SU-DHL-6 (cell line): ENCODE data around the gene CRTC2.
"Not testable (repeated sequence)": the region's sequence is repeated elsewhere in the genome, so short reads cannot be mapped to it uniquely, and the experiment has no call there.

Source experiments
- H2AFZ ChIP-seq: fragments of 200-600 bp; sonication (generic); 2 replicates; pipeline ENCODE4 v1.6.1; 2014; ENCODE audit warnings: low read depth, mild to moderate bottlenecking, moderate library complexity, mixed read lengths, antibody characterized with exemption, low read length; ENCODE audit not compliant: severe bottlenecking
- H3F3A ChIP-seq: fragments of 200-600 bp; shearing (Covaris generic); 2 replicates; pipeline ENCODE4 v1.6.0; 2016; ENCODE audit warnings: antibody characterized with exemption, mild to moderate bottlenecking; ENCODE audit not compliant: insufficient read depth
- H3K27ac ChIP-seq: fragments of 200-600 bp; sonication (generic); 2 replicates; pipeline ENCODE4 v1.5.1; 2016; ENCODE audit warnings: low read depth, mild to moderate bottlenecking, low read length, moderate library complexity, mixed read lengths
- H3K27me3 ChIP-seq: fragments of 200-600 bp; sonication (generic), shearing (Covaris generic); 2 replicates; pipeline ENCODE4 v1.6.0; 2014; ENCODE audit warnings: mild to moderate bottlenecking, low read length
- H3K36me3 ChIP-seq: fragments of 200-600 bp; sonication (generic); 2 replicates; pipeline ENCODE4 v1.6.1; 2014; ENCODE audit warnings: mild to moderate bottlenecking, low read length, mixed read lengths
- H3K4me2 ChIP-seq: fragments of 300-600, 200-600 bp; shearing (Covaris generic), sonication (generic); 2 replicates; pipeline ENCODE4 v1.6.0; 2014; ENCODE audit warnings: low read length, low read depth, mild to moderate bottlenecking; ENCODE audit not compliant: poor library complexity, severe bottlenecking
- H3K4me3 ChIP-seq: fragments of 200-600 bp; sonication (generic); 2 replicates; pipeline ENCODE4 v1.5.1; 2014; ENCODE audit warnings: antibody characterized with exemption, low read length, mild to moderate bottlenecking, mixed read lengths; ENCODE audit not compliant: insufficient read depth, poor library complexity, severe bottlenecking
- H3K79me2 ChIP-seq: fragments of 200-600 bp; sonication (generic); 2 replicates; pipeline ENCODE4 v1.6.1; 2014; ENCODE audit warnings: mild to moderate bottlenecking, low read length, moderate library complexity; ENCODE audit not compliant: insufficient read depth
- H3K9ac ChIP-seq: fragments of 200-600 bp; sonication (generic); 2 replicates; pipeline ENCODE4 v1.7.0; 2014; ENCODE audit warnings: mild to moderate bottlenecking, low read length
- H3K9me2 ChIP-seq: fragments of 200-600 bp; sonication (generic); replicated peaks from 2 replicates; pipeline ENCODE4 v1.6.1; 2014; ENCODE audit warnings: low read length; ENCODE audit not compliant: insufficient read depth
- H3K9me3 ChIP-seq: fragments of 200-600 bp; sonication (generic); 2 replicates; pipeline ENCODE4 v1.6.1; 2014; ENCODE audit warnings: low read length, mixed read lengths; ENCODE audit not compliant: insufficient read depth
- H4K20me1 ChIP-seq: fragments of 200-600 bp; sonication (generic); 2 replicates; pipeline ENCODE4 v1.6.1; 2014; ENCODE audit warnings: low read depth, mild to moderate bottlenecking, antibody characterized with exemption, low read length, moderate library complexity, mixed read lengths
- CTCF ChIP-seq: fragments of 200-600 bp; sonication (generic); IDR thresholded peaks from one replicate; pipeline ENCODE4 v1.5.1; 2017; ENCODE audit warnings: antibody characterized with exemption, mild to moderate bottlenecking, low read length, moderate library complexity; ENCODE audit not compliant: insufficient read depth, poor library complexity, severe bottlenecking
- EZH2phosphoT487 ChIP-seq: fragments of 200-600 bp; sonication (generic), shearing (Covaris generic); conservative IDR thresholded peaks from 2 replicates; pipeline ENCODE4 v1.6.1; 2018; ENCODE audit warnings: mild to moderate bottlenecking, antibody characterized with exemption, low read length, moderate library complexity, mixed read lengths

The CRTC2 gene

GRCh38 chr1:153985941-153986761 is 27.7 kb upstream of the CRTC2 start, which contains the start of gene RAB13:
RAB13 (minus strand) TSS chr1:153986339; CDS start chr1:153986236, 103 bp downstream.
- H3K36me3 ChIP-seq = peaks cover under 1% of the 10 kb centered on the region; the same call in 1 of the 2 replicates
- H3K27me3 ChIP-seq = no peaks in the 10 kb centered on the region
- TF ChIP-seq CTCF (no peak), EZH2phosphoT487 (no peak)
- no peaks in the 10 kb centered on the region for H3K9me3 ChIP-seq
- H3K9ac ChIP-seq = peak within 1 kb of the TSS; percentile 34
- no peaks in the 10 kb centered on the region for H3K9me2 ChIP-seq
- peaks cover 6% of the 10 kb centered on the region; the same call in 1 of the 2 replicates for H3F3A ChIP-seq
- peaks cover 6% of the 10 kb centered on the region for H3K79me2 ChIP-seq
- peak within 1 kb of the TSS; percentile 67 for H3K4me2 ChIP-seq
- H4K20me1 ChIP-seq = no peaks in the 10 kb centered on the region
- peak within 1 kb of the TSS; percentile 63 for H3K27ac ChIP-seq
- H3K4me3 ChIP-seq = no peak within 1 kb of the TSS
- peak within 1 kb of the TSS; percentile 89 for H2AFZ ChIP-seq

GRCh38 chr1:153985341-153985912 is 27.0 kb upstream of the CRTC2 start:
- no peak overlapping the region for H3K4me3 ChIP-seq
- H3K27me3 ChIP-seq = no peaks in the 10 kb centered on the region
- H4K20me1 ChIP-seq = no peaks in the 10 kb centered on the region
- H3K36me3 ChIP-seq = no peaks in the 10 kb centered on the region
- H3K27ac ChIP-seq = no peak overlapping the region
- no peak for TF ChIP-seq EZH2phosphoT487
- no peak for TF ChIP-seq CTCF
- no peak overlapping the region for H3K9ac ChIP-seq
- no peak overlapping the region for H3K4me2 ChIP-seq
- H3F3A ChIP-seq = 0 out of 2 replicates have a peak, but pooled peaks cover 4% of the 10 kb centered on the region
- no peaks in the 10 kb centered on the region for H3K9me2 ChIP-seq
- no peaks in the 10 kb centered on the region for H3K9me3 ChIP-seq
- no peaks in the 10 kb centered on the region for H3K79me2 ChIP-seq
- no peak overlapping the region for H2AFZ ChIP-seq

GRCh38 chr1:153984123-153984894 is 25.9 kb upstream of the CRTC2 start:
- Histone ChIP-seq H3K9ac (no peak overlapping the region), H2AFZ (no peak overlapping the region), H4K20me1 (no peaks in the 10 kb centered on the region), H3K27me3 (no peaks in the 10 kb centered on the region), H3K36me3 (no peaks in the 10 kb centered on the region), H3F3A (0 out of 2 replicates have a peak, but pooled peaks cover 4% of the 10 kb centered on the region), H3K79me2 (no peaks in the 10 kb centered on the region), H3K9me3 (no peaks in the 10 kb centered on the region), H3K4me2 (no peak overlapping the region), H3K4me3 (no peak overlapping the region), H3K27ac (no peak overlapping the region), H3K9me2 (no peaks in the 10 kb centered on the region)
- TF ChIP-seq CTCF (no peak), EZH2phosphoT487 (no peak)

- H3F3A ChIP-seq, H3K79me2 ChIP-seq, H3K9me3 ChIP-seq: not testable (repeated sequence)
Measured at GRCh38 chr1:153981735-153982134, 23.3 kb upstream of the CRTC2 start.

GRCh38 chr1:153979091-153979490 is 20.7 kb upstream of the CRTC2 start:
- Histone ChIP-seq H3K9ac (peak overlapping the region; percentile 93; the same call in 1 of the 2 replicates), H3K79me2 (peaks cover 21% of the 10 kb centered on the region), H3K4me2 (peak overlapping the region; percentile 92)
- H4K20me1 ChIP-seq, H3F3A ChIP-seq, H3K27ac ChIP-seq, H3K9me2 ChIP-seq, H3K9me3 ChIP-seq, H3K27me3 ChIP-seq, H3K4me3 ChIP-seq, H3K36me3 ChIP-seq, H2AFZ ChIP-seq: not testable (repeated sequence)

More at GRCh38 chr1:153981735-153982134, 23.3 kb upstream of the CRTC2 start:
- not testable (repeated sequence) for H3K4me2 ChIP-seq, H3K27me3 ChIP-seq, H3K27ac ChIP-seq, H4K20me1 ChIP-seq, H2AFZ ChIP-seq, H3K4me3 ChIP-seq, H3K9me2 ChIP-seq, H3K36me3 ChIP-seq, H3K9ac ChIP-seq
